Esophagus muscularis mucosa (tissue), 4 donors: ENCODE results near the gene UBA52.

ENCODE experiments used
- EP300 ChIP-seq: sonication (generic); formaldehyde crosslinking; IDR thresholded peaks from one replicate; pipeline ENCODE4 v1.6.1; 2017; ENCODE audit warnings: antibody characterized with exemption
- POLR2A ChIP-seq: fragments of 450-650 bp; IDR thresholded peaks from one replicate; pipeline ENCODE4 v1.6.1; 2017; ENCODE audit warnings: antibody characterized with exemption, moderate library complexity, mild to moderate bottlenecking, low read depth
- TF ChIP-seq, protein P1 (sequence below), 3 experiments: fragments of 200-600 bp in 2 of 3; fragments of 450-650 bp in 1 of 3; sonication (generic) in 2 of 3; IDR thresholded peaks; one replicate each; pipeline ENCODE4 v1.5.1; 2017 to 2019; ENCODE audit warnings: antibody characterized with exemption in 3 of 3, mild to moderate bottlenecking in 2 of 3, moderate library complexity in 1 of 3

- TF ChIP-seq, protein P1, sequence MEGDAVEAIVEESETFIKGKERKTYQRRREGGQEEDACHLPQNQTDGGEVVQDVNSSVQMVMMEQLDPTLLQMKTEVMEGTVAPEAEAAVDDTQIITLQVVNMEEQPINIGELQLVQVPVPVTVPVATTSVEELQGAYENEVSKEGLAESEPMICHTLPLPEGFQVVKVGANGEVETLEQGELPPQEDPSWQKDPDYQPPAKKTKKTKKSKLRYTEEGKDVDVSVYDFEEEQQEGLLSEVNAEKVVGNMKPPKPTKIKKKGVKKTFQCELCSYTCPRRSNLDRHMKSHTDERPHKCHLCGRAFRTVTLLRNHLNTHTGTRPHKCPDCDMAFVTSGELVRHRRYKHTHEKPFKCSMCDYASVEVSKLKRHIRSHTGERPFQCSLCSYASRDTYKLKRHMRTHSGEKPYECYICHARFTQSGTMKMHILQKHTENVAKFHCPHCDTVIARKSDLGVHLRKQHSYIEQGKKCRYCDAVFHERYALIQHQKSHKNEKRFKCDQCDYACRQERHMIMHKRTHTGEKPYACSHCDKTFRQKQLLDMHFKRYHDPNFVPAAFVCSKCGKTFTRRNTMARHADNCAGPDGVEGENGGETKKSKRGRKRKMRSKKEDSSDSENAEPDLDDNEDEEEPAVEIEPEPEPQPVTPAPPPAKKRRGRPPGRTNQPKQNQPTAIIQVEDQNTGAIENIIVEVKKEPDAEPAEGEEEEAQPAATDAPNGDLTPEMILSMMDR (IDR thresholded peaks at IDR 0.05): no peak
- TF ChIP-seq POLR2A (no peak), EP300 (no peak)
These were observed 13.5 kb upstream of the UBA52 start for GRCh38 chr19:18558202-18558555.
